ENCODE results near the gene GREM2.

GREM2 gene

GRCh38 chr1:240611619-240612480, at the start of gene GREM2:
TSS of gene GREM2 (minus strand) at chr1:240612155. CDS start at chr1:240493475, 118,680 bp downstream.
- Histone ChIP-seq H3K4me1 (ENCODE audit: control insufficient read depth in 1 of 2, insufficient read depth in 2 of 2, low read length in 2 of 2) (peaks cover 0 to 4% of the 10 kb centered on the region in 2 donors), H3K36me3 (ENCODE audit: control insufficient read depth in 1 of 2, insufficient read depth in 2 of 2, low read length in 2 of 2) (no peaks in the 10 kb centered on the region), H3K9me3 (ENCODE audit: control insufficient read depth in 1 of 2, low read length in 2 of 2) (no peaks in the 10 kb centered on the region), H3K27ac (ENCODE audit: low read length) (peak within 1 kb of the TSS; percentile 65), H3K27me3 (ENCODE audit: low read depth, low read length) (peaks cover 4% of the 10 kb centered on the region), H3K4me3 (ENCODE audit: low read depth in 1 of 2, low read length in 2 of 2) (peak within 1 kb of the TSS; percentile 79 to 81)

GRCh38 chr1:240658312-240658960, 46.5 kb upstream of the GREM2 start:
- Histone ChIP-seq H3K4me1 (ENCODE audit: control insufficient read depth in 1 of 2, insufficient read depth in 2 of 2, low read length in 2 of 2) (no peaks in the 10 kb centered on the region), H3K4me3 (ENCODE audit: low read depth in 1 of 2, low read length in 2 of 2) (no peak overlapping the region), H3K9me3 (ENCODE audit: control insufficient read depth in 1 of 2, low read length in 2 of 2) (no peaks in the 10 kb centered on the region), H3K27ac (ENCODE audit: low read length) (no peak overlapping the region), H3K27me3 (ENCODE audit: low read depth, low read length) (no peaks in the 10 kb centered on the region), H3K36me3 (ENCODE audit: control insufficient read depth in 1 of 2, insufficient read depth in 2 of 2, low read length in 2 of 2) (no peaks in the 10 kb centered on the region)

- Histone ChIP-seq H3K27ac (ENCODE audit: low read length) (no peak overlapping the region), H3K9me3 (ENCODE audit: control insufficient read depth in 1 of 2, low read length in 2 of 2) (no peaks in the 10 kb centered on the region), H3K36me3 (ENCODE audit: control insufficient read depth in 1 of 2, insufficient read depth in 2 of 2, low read length in 2 of 2) (no peaks in the 10 kb centered on the region), H3K4me3 (ENCODE audit: low read depth in 1 of 2, low read length in 2 of 2) (no peak overlapping the region), H3K4me1 (ENCODE audit: control insufficient read depth in 1 of 2, insufficient read depth in 2 of 2, low read length in 2 of 2) (no peaks in the 10 kb centered on the region), H3K27me3 (ENCODE audit: low read depth, low read length) (no peaks in the 10 kb centered on the region)
These were observed 44.6 kb upstream of the GREM2 start for GRCh38 chr1:240656531-240656930.

- Histone ChIP-seq H3K4me1 (ENCODE audit: control insufficient read depth in 1 of 2, insufficient read depth in 2 of 2, low read length in 2 of 2) (no peaks in the 10 kb centered on the region), H3K36me3 (ENCODE audit: control insufficient read depth in 1 of 2, insufficient read depth in 2 of 2, low read length in 2 of 2) (no peaks in the 10 kb centered on the region), H3K4me3 (ENCODE audit: low read depth in 1 of 2, low read length in 2 of 2) (no peak overlapping the region), H3K27ac (ENCODE audit: low read length) (no peak overlapping the region), H3K27me3 (ENCODE audit: low read depth, low read length) (no peaks in the 10 kb centered on the region), H3K9me3 (ENCODE audit: control insufficient read depth in 1 of 2, low read length in 2 of 2) (no peaks in the 10 kb centered on the region)
These were observed 41.0 kb upstream of the GREM2 start for GRCh38 chr1:240652961-240653409.

- H3K27me3 ChIP-seq (ENCODE audit: low read depth, low read length) = no peaks in the 10 kb centered on the region
- no peaks in the 10 kb centered on the region for H3K4me1 ChIP-seq (ENCODE audit: control insufficient read depth in 1 of 2, insufficient read depth in 2 of 2, low read length in 2 of 2)
- no peaks in the 10 kb centered on the region for H3K36me3 ChIP-seq (ENCODE audit: control insufficient read depth in 1 of 2, insufficient read depth in 2 of 2, low read length in 2 of 2)
- H3K9me3 ChIP-seq (ENCODE audit: control insufficient read depth in 1 of 2, low read length in 2 of 2) = no peaks in the 10 kb centered on the region
- H3K4me3 ChIP-seq (ENCODE audit: low read depth in 1 of 2, low read length in 2 of 2) = no peak overlapping the region
- no peak overlapping the region for H3K27ac ChIP-seq (ENCODE audit: low read length)
These were observed 40.6 kb upstream of the GREM2 start for GRCh38 chr1:240652549-240652948.

DNA sequence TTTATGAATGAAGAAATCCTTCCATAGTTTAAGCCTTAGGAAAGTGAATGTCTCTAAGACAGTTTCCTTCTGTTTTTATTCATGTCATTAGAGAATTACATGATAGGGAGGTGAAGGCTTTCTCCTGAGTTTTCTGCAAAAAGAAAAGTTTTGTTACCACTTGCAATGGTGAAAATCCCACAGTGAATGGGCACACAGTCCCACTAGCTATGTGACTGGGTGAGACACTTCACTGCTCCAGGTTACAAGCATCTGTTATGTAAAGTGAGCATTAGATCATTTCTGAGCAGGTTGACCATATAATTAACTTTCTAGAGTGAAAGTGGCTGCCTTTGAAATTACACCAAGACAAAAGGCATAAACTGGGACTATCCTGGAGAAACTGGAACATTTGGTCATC, 38.9 kb upstream of the GREM2 start:
- Histone ChIP-seq H3K9me3 (ENCODE audit: control insufficient read depth in 1 of 2, low read length in 2 of 2) (no peaks in the 10 kb centered on the region), H3K4me3 (ENCODE audit: low read depth in 1 of 2, low read length in 2 of 2) (no peak overlapping the region), H3K36me3 (ENCODE audit: control insufficient read depth in 1 of 2, insufficient read depth in 2 of 2, low read length in 2 of 2) (no peaks in the 10 kb centered on the region), H3K27me3 (ENCODE audit: low read depth, low read length) (no peaks in the 10 kb centered on the region), H3K4me1 (ENCODE audit: control insufficient read depth in 1 of 2, insufficient read depth in 2 of 2, low read length in 2 of 2) (no peaks in the 10 kb centered on the region), H3K27ac (ENCODE audit: low read length) (no peak overlapping the region)

DNA sequence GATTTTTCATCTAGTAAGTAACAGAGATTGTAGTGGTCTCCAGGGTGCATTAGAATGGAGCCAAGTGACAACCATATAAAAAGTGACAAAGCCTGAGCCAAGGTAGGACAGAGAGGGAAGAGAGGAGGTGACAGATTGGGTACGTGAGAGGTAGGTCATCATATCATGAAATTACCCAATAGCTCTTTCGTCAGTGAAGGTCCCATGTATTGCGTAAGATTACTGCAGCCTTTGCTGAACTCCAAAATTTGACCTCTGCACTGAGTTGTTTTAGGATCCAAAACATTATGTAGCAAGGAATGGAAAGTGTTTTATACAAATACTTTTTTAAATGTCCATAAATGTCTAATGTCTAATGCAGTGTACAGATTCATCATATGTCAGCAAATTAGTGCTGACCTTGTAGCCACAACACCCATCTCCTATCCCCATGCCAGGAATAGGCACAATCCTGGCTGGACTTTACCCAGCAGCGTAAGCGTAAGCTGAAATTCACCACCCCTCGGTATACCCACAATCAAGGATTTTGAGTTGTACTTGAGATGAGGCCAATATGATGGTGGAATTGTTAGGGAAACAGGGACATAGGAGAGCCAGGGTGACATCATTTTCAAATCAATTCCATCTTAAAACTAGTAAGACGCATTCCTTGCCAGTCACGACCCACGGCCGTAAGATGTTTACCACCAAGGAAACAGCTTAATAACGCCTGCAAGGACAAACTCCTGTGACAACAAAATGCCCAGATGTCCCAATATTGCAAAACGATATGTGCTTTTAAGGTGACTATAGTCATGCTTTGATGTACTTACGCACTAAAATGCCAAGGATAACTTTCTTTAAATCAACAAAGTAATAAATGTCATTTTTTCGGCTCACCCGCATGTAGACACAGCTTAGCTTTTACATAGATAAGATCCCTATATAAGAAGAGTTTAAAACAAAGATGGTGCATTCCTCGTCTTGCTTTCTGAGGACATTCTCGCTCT, 38.1 kb upstream of the GREM2 start:
- no peaks in the 10 kb centered on the region for H3K36me3 ChIP-seq (ENCODE audit: control insufficient read depth in 1 of 2, insufficient read depth in 2 of 2, low read length in 2 of 2)
- no peaks in the 10 kb centered on the region for H3K9me3 ChIP-seq (ENCODE audit: control insufficient read depth in 1 of 2, low read length in 2 of 2)
- H3K27me3 ChIP-seq (ENCODE audit: low read depth, low read length) = no peaks in the 10 kb centered on the region
- H3K4me1 ChIP-seq (ENCODE audit: control insufficient read depth in 1 of 2, insufficient read depth in 2 of 2, low read length in 2 of 2) = no peaks in the 10 kb centered on the region
- H3K4me3 ChIP-seq (ENCODE audit: low read depth in 1 of 2, low read length in 2 of 2) = no peak overlapping the region
- no peak overlapping the region for H3K27ac ChIP-seq (ENCODE audit: low read length)

- no peaks in the 10 kb centered on the region for H3K36me3 ChIP-seq (ENCODE audit: control insufficient read depth in 1 of 2, insufficient read depth in 2 of 2, low read length in 2 of 2)
- no peaks in the 10 kb centered on the region for H3K9me3 ChIP-seq (ENCODE audit: control insufficient read depth in 1 of 2, low read length in 2 of 2)
- H3K4me1 ChIP-seq (ENCODE audit: control insufficient read depth in 1 of 2, insufficient read depth in 2 of 2, low read length in 2 of 2) = no peaks in the 10 kb centered on the region
- H3K4me3 ChIP-seq (ENCODE audit: low read depth in 1 of 2, low read length in 2 of 2) = no peak overlapping the region
- H3K27me3 ChIP-seq (ENCODE audit: low read depth, low read length) = no peaks in the 10 kb centered on the region
- H3K27ac ChIP-seq (ENCODE audit: low read length) = no peak overlapping the region
These were observed 34.8 kb upstream of the GREM2 start for GRCh38 chr1:240646571-240647240.

GRCh38 chr1:240644732-240645131, 32.8 kb upstream of the GREM2 start:
- H3K4me1 ChIP-seq (ENCODE audit: control insufficient read depth in 1 of 2, insufficient read depth in 2 of 2, low read length in 2 of 2) = no peaks in the 10 kb centered on the region
- H3K9me3 ChIP-seq (ENCODE audit: control insufficient read depth in 1 of 2, low read length in 2 of 2) = no peaks in the 10 kb centered on the region
- H3K27me3 ChIP-seq (ENCODE audit: low read depth, low read length) = no peaks in the 10 kb centered on the region
- H3K4me3 ChIP-seq (ENCODE audit: low read depth in 1 of 2, low read length in 2 of 2) = no peak overlapping the region
- no peak overlapping the region for H3K27ac ChIP-seq (ENCODE audit: low read length)
- H3K36me3 ChIP-seq (ENCODE audit: control insufficient read depth in 1 of 2, insufficient read depth in 2 of 2, low read length in 2 of 2) = no peaks in the 10 kb centered on the region

DNA sequence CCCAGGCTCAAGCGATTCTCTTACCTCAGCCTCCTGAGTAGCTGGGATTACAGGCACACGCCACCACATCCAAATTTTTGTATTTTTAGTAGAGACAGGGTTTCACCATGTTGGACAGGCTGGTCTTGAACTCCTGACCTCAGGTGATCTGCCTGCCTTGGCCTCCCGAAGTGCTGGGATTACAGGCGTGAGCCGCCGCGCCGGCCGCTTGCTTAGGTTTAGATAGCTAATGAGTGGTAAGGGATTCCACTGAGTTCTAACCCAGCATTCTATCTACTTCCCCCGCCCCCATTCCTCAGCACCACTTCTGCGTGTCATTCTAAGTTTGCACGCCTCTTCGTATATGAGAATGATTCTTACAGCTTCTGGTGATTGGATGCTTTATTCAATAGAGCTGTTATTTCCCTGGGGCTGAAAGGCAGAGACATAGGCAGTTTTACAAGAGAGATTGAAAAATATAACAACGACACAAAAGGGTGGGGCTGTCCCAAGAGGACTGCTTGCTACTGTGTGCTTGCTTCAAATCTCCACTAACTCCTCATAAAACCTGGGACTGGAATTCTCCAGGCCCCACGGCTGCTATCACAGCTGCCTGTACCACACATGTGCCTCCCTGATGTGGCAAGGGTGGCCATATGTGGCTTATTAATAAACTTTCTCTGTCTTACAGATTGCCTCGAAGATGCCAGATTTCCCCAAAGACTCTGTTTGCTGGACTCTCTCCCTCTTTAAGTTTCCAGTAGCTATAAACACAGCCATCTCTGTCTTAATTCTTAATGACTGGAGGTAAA, 23.7 kb upstream of the GREM2 start:
- Histone ChIP-seq H3K36me3 (ENCODE audit: control insufficient read depth in 1 of 2, insufficient read depth in 2 of 2, low read length in 2 of 2) (no peaks in the 10 kb centered on the region), H3K27me3 (ENCODE audit: low read depth, low read length) (no peaks in the 10 kb centered on the region), H3K4me1 (ENCODE audit: control insufficient read depth in 1 of 2, insufficient read depth in 2 of 2, low read length in 2 of 2) (no peaks in the 10 kb centered on the region), H3K4me3 (ENCODE audit: low read depth in 1 of 2, low read length in 2 of 2) (no peak overlapping the region), H3K9me3 (ENCODE audit: control insufficient read depth in 1 of 2, low read length in 2 of 2) (no peaks in the 10 kb centered on the region), H3K27ac (ENCODE audit: low read length) (no peak overlapping the region)
